T-helper 1 cell treated with Interleukin-12 subunit alpha and Interleukin-12 subunit beta and Interleukin-4 antibody, amounts not matched to agents 30 μg/mL and 1 μg/mL, for 36 hours (primary cell): ENCODE measurements around the gene ACE2.
"Not testable (repeated sequence)": the region's sequence is repeated elsewhere in the genome, so short reads cannot be mapped to it uniquely, and the experiment has no call there.

ENCODE experiments used
- H3K27ac Mint-ChIP-seq: one replicate; pipeline ENCODE4 v1.8.0; 2021; ENCODE audit warnings: mild to moderate bottlenecking, mixed read lengths
- H3K27me3 Mint-ChIP-seq: one replicate; pipeline ENCODE4 v1.8.0; 2021; ENCODE audit warnings: low read depth, mixed read lengths
- H3K36me3 Mint-ChIP-seq: one replicate; pipeline ENCODE4 v1.8.0; 2021; ENCODE audit warnings: low read depth, mixed read lengths
- H3K4me1 Mint-ChIP-seq: one replicate; pipeline ENCODE4 v1.8.0; 2021; ENCODE audit warnings: low read depth, mixed read lengths
- H3K4me3 Mint-ChIP-seq: one replicate; pipeline ENCODE4 v1.8.0; 2021; ENCODE audit warnings: mild to moderate bottlenecking, moderate library complexity, mixed read lengths
- H3K9me3 Mint-ChIP-seq: one replicate; pipeline ENCODE4 v1.8.0; 2021; ENCODE audit warnings: mixed read lengths

ACE2 gene

GRCh38 chrX:15600745-15601144 is at the start of gene ACE2:
Gene ACE2 (minus strand): TSS chrX:15600960. CDS start chrX:15600911, 49 bp downstream.
- Mint-ChIP-seq H3K36me3 (no peaks in the 10 kb centered on the region), H3K27me3 (no peaks in the 10 kb centered on the region), H3K4me3 (no peak within 1 kb of the TSS), H3K4me1 (no peaks in the 10 kb centered on the region), H3K27ac (no peak within 1 kb of the TSS), H3K9me3 (no peaks in the 10 kb centered on the region)

GRCh38 chrX:15647510-15647909 is 46.8 kb upstream of the ACE2 start:
- not testable (repeated sequence) for H3K27ac Mint-ChIP-seq, H3K36me3 Mint-ChIP-seq

GRCh38 chrX:15646543-15646942 is 45.8 kb upstream of the ACE2 start:
- Mint-ChIP-seq H3K36me3 (no peaks in the 10 kb centered on the region), H3K4me3 (no peak overlapping the region), H3K4me1 (peaks cover 11% of the 10 kb centered on the region), H3K27me3 (peaks cover 3% of the 10 kb centered on the region), H3K27ac (no peak overlapping the region), H3K9me3 (no peaks in the 10 kb centered on the region)

More at GRCh38 chrX:15647510-15647909, 46.8 kb upstream of the ACE2 start:
- H3K27me3 Mint-ChIP-seq, H3K9me3 Mint-ChIP-seq, H3K4me3 Mint-ChIP-seq: not testable (repeated sequence)
- peaks cover 11% of the 10 kb centered on the region for H3K4me1 Mint-ChIP-seq

- H3K36me3 Mint-ChIP-seq, result no peaks in the 10 kb centered on the region
- H3K9me3 Mint-ChIP-seq, result no peaks in the 10 kb centered on the region
- H3K4me3 Mint-ChIP-seq, result no peak overlapping the region
- H3K4me1 Mint-ChIP-seq, result peaks cover 11% of the 10 kb centered on the region
- H3K27me3 Mint-ChIP-seq, result peaks cover 3% of the 10 kb centered on the region
- H3K27ac Mint-ChIP-seq, result no peak overlapping the region
These were observed 45.3 kb upstream of the ACE2 start for GRCh38 chrX:15646031-15646430.

GRCh38 chrX:15645266-15645665 is 44.5 kb upstream of the ACE2 start:
- Mint-ChIP-seq H3K27ac (no peak overlapping the region), H3K4me3 (no peak overlapping the region)

GRCh38 chrX:15644560-15644872 is 43.8 kb upstream of the ACE2 start:
- Mint-ChIP-seq H3K27ac (no peak overlapping the region), H3K36me3 (no peaks in the 10 kb centered on the region), H3K4me1 (peaks cover 11% of the 10 kb centered on the region), H3K27me3 (peaks cover 3% of the 10 kb centered on the region), H3K9me3 (no peaks in the 10 kb centered on the region), H3K4me3 (no peak overlapping the region)

More at GRCh38 chrX:15645266-15645665, 44.5 kb upstream of the ACE2 start:
- Mint-ChIP-seq H3K9me3 (no peaks in the 10 kb centered on the region), H3K36me3 (no peaks in the 10 kb centered on the region), H3K4me1 (peaks cover 11% of the 10 kb centered on the region), H3K27me3 (peaks cover 3% of the 10 kb centered on the region)

GRCh38 chrX:15643786-15644559 is 43.2 kb upstream of the ACE2 start:
- Mint-ChIP-seq H3K36me3 (no peaks in the 10 kb centered on the region), H3K4me3 (peak overlapping the region; percentile 23), H3K27me3 (peaks cover 3% of the 10 kb centered on the region), H3K27ac (no peak overlapping the region), H3K4me1 (peaks cover 11% of the 10 kb centered on the region), H3K9me3 (no peaks in the 10 kb centered on the region)

- Mint-ChIP-seq H3K36me3 (no peaks in the 10 kb centered on the region), H3K9me3 (no peaks in the 10 kb centered on the region), H3K4me1 (no peaks in the 10 kb centered on the region), H3K4me3 (no peak overlapping the region), H3K27me3 (peaks cover 3% of the 10 kb centered on the region), H3K27ac (no peak overlapping the region)
These were observed 30.9 kb upstream of the ACE2 start for GRCh38 chrX:15631637-15632036.

GRCh38 chrX:15623054-15623453 is 22.3 kb upstream of the ACE2 start:
- Mint-ChIP-seq H3K4me1 (no peaks in the 10 kb centered on the region), H3K27me3 (no peaks in the 10 kb centered on the region), H3K4me3 (no peak overlapping the region), H3K27ac (no peak overlapping the region), H3K9me3 (no peaks in the 10 kb centered on the region), H3K36me3 (no peaks in the 10 kb centered on the region)

GRCh38 chrX:15619053-15619755 is 18.4 kb upstream of the ACE2 start:
- H3K4me3 Mint-ChIP-seq, result no peak overlapping the region
- no peaks in the 10 kb centered on the region for H3K36me3 Mint-ChIP-seq
- no peaks in the 10 kb centered on the region for H3K27me3 Mint-ChIP-seq
- H3K9me3 Mint-ChIP-seq, result no peaks in the 10 kb centered on the region
- no peak overlapping the region for H3K27ac Mint-ChIP-seq
- no peaks in the 10 kb centered on the region for H3K4me1 Mint-ChIP-seq

- Mint-ChIP-seq H3K4me1 (no peaks in the 10 kb centered on the region), H3K27ac (no peak overlapping the region), H3K4me3 (no peak overlapping the region), H3K27me3 (no peaks in the 10 kb centered on the region), H3K36me3 (no peaks in the 10 kb centered on the region), H3K9me3 (no peaks in the 10 kb centered on the region)
These were observed 16.4 kb upstream of the ACE2 start for GRCh38 chrX:15617111-15617510.

- Mint-ChIP-seq H3K4me1 (no peaks in the 10 kb centered on the region), H3K27me3 (no peaks in the 10 kb centered on the region), H3K9me3 (no peaks in the 10 kb centered on the region), H3K36me3 (no peaks in the 10 kb centered on the region), H3K4me3 (no peak overlapping the region), H3K27ac (no peak overlapping the region)
These were observed 15.8 kb upstream of the ACE2 start for GRCh38 chrX:15616531-15616930.

- Mint-ChIP-seq H3K36me3 (no peaks in the 10 kb centered on the region), H3K27ac (no peak overlapping the region), H3K4me1 (no peaks in the 10 kb centered on the region), H3K27me3 (no peaks in the 10 kb centered on the region), H3K9me3 (no peaks in the 10 kb centered on the region), H3K4me3 (no peak overlapping the region)
These were observed 6.3 kb upstream of the ACE2 start for GRCh38 chrX:15607067-15607466.

GRCh38 chrX:15606136-15606535 is 5.4 kb upstream of the ACE2 start:
- no peak overlapping the region for H3K4me3 Mint-ChIP-seq
- no peaks in the 10 kb centered on the region for H3K4me1 Mint-ChIP-seq
- no peak overlapping the region for H3K27ac Mint-ChIP-seq
- no peaks in the 10 kb centered on the region for H3K27me3 Mint-ChIP-seq
- no peaks in the 10 kb centered on the region for H3K36me3 Mint-ChIP-seq
- H3K9me3 Mint-ChIP-seq, result no peaks in the 10 kb centered on the region

GRCh38 chrX:15605226-15605625 is 4.5 kb upstream of the ACE2 start:
- Mint-ChIP-seq H3K4me1 (no peaks in the 10 kb centered on the region), H3K27ac (no peak overlapping the region), H3K9me3 (no peaks in the 10 kb centered on the region), H3K4me3 (no peak overlapping the region), H3K36me3 (no peaks in the 10 kb centered on the region), H3K27me3 (no peaks in the 10 kb centered on the region)
